GM23248 (cell line): Measurements from ENCODE around the gene SEC14L1. TPM values are rescaled to one million over a fixed set of nuclear protein-coding genes. Genes with fewer than 3 reads are reported as not detected.

Source experiments
- DNase-seq: peaks from one replicate; pipeline ENCODE4 v3.0.0-alpha.2; 2015
- H2AFZ ChIP-seq: fragments of 200-600 bp; sonication (generic); 2 replicates; pipeline ENCODE4 v1.6.1; 2016; ENCODE audit warnings: antibody characterized with exemption
- H3F3A ChIP-seq: fragments of 200-600 bp; sonication (generic); 2 replicates; pipeline ENCODE4 v1.6.1; 2016; ENCODE audit warnings: mild to moderate bottlenecking, antibody characterized with exemption, mixed run types; ENCODE audit not compliant: insufficient read depth
- H3K27ac ChIP-seq: fragments of 200-600 bp; sonication (generic); 2 replicates; pipeline ENCODE4 v1.5.1; 2016; ENCODE audit warnings: mild to moderate bottlenecking
- H3K27me3 ChIP-seq: fragments of 200-600 bp; sonication (generic); replicated peaks from 2 replicates; pipeline ENCODE4 v1.6.1; 2016; ENCODE audit warnings: mild to moderate bottlenecking; ENCODE audit not compliant: insufficient read depth
- H3K36me3 ChIP-seq: fragments of 200-600 bp; sonication (generic); 2 replicates; pipeline ENCODE4 v1.6.1; 2016; ENCODE audit warnings: low read depth, mild to moderate bottlenecking
- H3K4me1 ChIP-seq: fragments of 200-600 bp; sonication (generic); 2 replicates; pipeline ENCODE4 v1.6.1; 2016; ENCODE audit warnings: mild to moderate bottlenecking; ENCODE audit not compliant: insufficient read depth
- H3K4me2 ChIP-seq: fragments of 200-600 bp; sonication (generic); one replicate; pipeline ENCODE4 v1.6.1; 2016; ENCODE audit warnings: mild to moderate bottlenecking; ENCODE audit not compliant: unreplicated experiment
- H3K4me3 ChIP-seq: fragments of 200-600 bp; sonication (generic); 2 replicates; pipeline ENCODE4 v1.5.1; 2016; ENCODE audit warnings: mild to moderate bottlenecking
- H3K79me2 ChIP-seq: fragments of 200-600 bp; sonication (generic); 2 replicates; pipeline ENCODE4 v1.6.1; 2016; ENCODE audit warnings: mild to moderate bottlenecking; ENCODE audit not compliant: insufficient read depth
- H3K9ac ChIP-seq: fragments of 200-600 bp; sonication (generic); 2 replicates; pipeline ENCODE4 v1.6.1; 2016; ENCODE audit warnings: mild to moderate bottlenecking
- H3K9me2 ChIP-seq: fragments of 200-600 bp; sonication (generic); 2 replicates; pipeline ENCODE4 v1.6.1; 2016; ENCODE audit warnings: mixed run types, mild to moderate bottlenecking, moderate library complexity; ENCODE audit not compliant: insufficient read depth
- H3K9me3 ChIP-seq: fragments of 200-600 bp; sonication (generic); one replicate; pipeline ENCODE4 v1.6.1; 2017; ENCODE audit warnings: low read depth
- H4K20me1 ChIP-seq: fragments of 200-600 bp; sonication (generic); 2 replicates; pipeline ENCODE4 v1.6.0; 2016; ENCODE audit not compliant: insufficient read depth
- EZH2 ChIP-seq: fragments of 200-600 bp; sonication (generic); IDR thresholded peaks from 2 replicates; pipeline ENCODE4 v1.6.1; 2018; ENCODE audit warnings: antibody characterized with exemption, mild to moderate bottlenecking; ENCODE audit not compliant: insufficient read depth, poor library complexity, severe bottlenecking
- EZH2phosphoT487 ChIP-seq: fragments of 200-600 bp; sonication (generic); IDR thresholded peaks from 2 replicates; pipeline ENCODE4 v1.6.1; 2018; ENCODE audit warnings: antibody characterized with exemption, moderate library complexity, mild to moderate bottlenecking, low read depth; ENCODE audit not compliant: insufficient read depth
- WGBS, 2 experiments: methylation state at CpG; one replicate each; pipeline ENCODE4 v1.1.6; 2015 to 2017; ENCODE audit warnings: low lambda C conversion rate in 2 of 2, low coverage in 1 of 2; ENCODE audit errors: missing lambda C conversion rate in 2 of 2; 5-methylcytosine and 5-hydroxymethylcytosine counted together
- in situ Hi-C: fragments of 300-500 bp; cut with MboI; formaldehyde crosslinking; loops from 2 replicates; pipeline ENCODE4 v1.15.0; 2020
- polyA plus RNA-seq: library from polyadenylated mRNA; unstranded; fragments of >200 nt; fragmentation: Nextera tagmentation; extraction: Ambion mirVana; gene quantifications from 2 replicates; pipeline ENCODE4 v1.2.1, GENCODE V29; 2016
- total RNA-seq: library from RNA; depleted of rRNA; stranded (reverse); fragments of >200 nt; shearing (Covaris generic); gene quantifications from 2 replicates; pipeline ENCODE4 v1.2.3, GENCODE V29; 2014

Gene SEC14L1
- total and polyA plus RNA-seq, 2 experiments from 2014 or later: 24.4 to 26.8 TPM

DNA sequence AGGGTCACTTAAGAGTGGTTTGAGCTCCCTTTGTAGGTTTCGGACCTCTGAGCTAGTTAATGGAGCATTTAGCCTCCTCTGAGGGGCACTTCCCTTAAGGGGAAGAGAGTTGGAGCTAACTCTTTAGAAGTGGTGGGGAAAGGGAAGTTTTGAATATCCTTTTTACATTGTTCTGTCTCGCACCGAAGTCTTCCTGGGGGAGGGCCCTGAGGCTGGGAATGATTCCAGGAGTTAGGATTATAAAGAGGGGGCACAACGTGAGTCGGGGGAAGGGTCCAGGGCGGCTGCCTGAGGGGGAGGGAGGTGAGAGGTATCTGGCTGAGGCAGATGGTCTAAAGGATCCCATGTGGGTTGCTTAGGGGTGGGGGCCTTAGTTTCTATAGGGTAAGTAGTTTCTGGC is 32.3 kb downstream of the SEC14L1 start:
- in situ Hi-C loops: no loop called here
- WGBS, 2 experiments: 90 to 91% methylated on average over 6 of the region's 6 CpGs
- no peak for DNase-seq

DNA sequence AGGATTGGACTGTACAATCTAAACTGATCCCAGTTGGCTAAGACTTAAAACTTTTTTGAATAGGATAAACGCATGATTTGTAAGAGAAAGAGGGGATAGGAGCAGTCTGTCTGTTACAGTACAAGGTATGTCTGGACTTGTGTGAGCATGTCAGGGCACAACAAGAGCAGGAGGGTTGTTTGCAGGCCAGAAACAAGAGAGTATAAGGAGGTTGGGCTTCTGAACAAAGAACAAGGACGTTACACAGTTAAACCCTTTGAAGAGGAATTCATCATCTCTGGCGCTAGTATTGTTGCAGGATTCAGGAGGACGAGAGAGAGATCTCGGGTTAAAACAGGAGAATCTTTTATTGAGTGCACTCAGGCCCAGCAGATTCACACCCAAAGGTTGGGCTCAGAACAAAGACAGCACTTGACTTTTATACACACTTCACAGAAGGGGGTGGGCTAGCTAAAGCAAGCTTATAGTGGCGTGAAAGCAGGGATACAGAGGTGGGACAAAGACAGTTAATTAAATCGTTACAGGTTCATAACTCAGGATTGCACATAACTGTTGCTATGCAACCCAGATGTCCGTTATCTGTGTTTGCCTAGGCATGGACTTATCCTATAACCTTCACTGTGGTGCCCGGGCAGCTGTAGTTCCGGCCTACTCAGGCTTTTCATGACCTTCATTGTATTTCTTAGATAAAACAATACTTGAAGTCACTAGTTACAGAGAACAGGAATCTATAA is 34.3 kb downstream of the SEC14L1 start:
- TF ChIP-seq EZH2phosphoT487: no peak
- TF ChIP-seq EZH2: no peak
- Histone ChIP-seq H3K4me3 (no peak overlapping the region), H2AFZ (no peak overlapping the region), H3K4me1 (no peaks in the 10 kb centered on the region), H3K27ac (no peak overlapping the region), H3K9me2 (no peaks in the 10 kb centered on the region), H4K20me1 (peaks cover 3% of the 10 kb centered on the region; the same call in 1 of the 2 replicates), H3K9ac (no peak overlapping the region), H3K36me3 (peaks cover 18% of the 10 kb centered on the region), H3K4me2 (no peak overlapping the region), H3F3A (no peaks in the 10 kb centered on the region), H3K27me3 (no peaks in the 10 kb centered on the region), H3K79me2 (peaks cover 100% of the 10 kb centered on the region), H3K9me3 (no peaks in the 10 kb centered on the region)
- in situ Hi-C loops: no loop called here
- 95 to 98% methylated on average over 10 of the region's 10 CpGs for WGBS, 2 experiments
- no peak for DNase-seq

More for the DNA sequence above, 32.3 kb downstream of the SEC14L1 start:
- TF ChIP-seq EZH2 (no peak), EZH2phosphoT487 (no peak)
- Histone ChIP-seq H4K20me1 (peaks cover 3% of the 10 kb centered on the region; the same call in 1 of the 2 replicates), H3K9me3 (no peaks in the 10 kb centered on the region), H3K27ac (no peak overlapping the region), H3K4me1 (no peaks in the 10 kb centered on the region), H3K36me3 (peaks cover 20% of the 10 kb centered on the region), H3K79me2 (peaks cover 100% of the 10 kb centered on the region), H2AFZ (no peak overlapping the region), H3K27me3 (no peaks in the 10 kb centered on the region), H3K4me2 (no peak overlapping the region), H3K4me3 (no peak overlapping the region), H3K9me2 (no peaks in the 10 kb centered on the region), H3K9ac (no peak overlapping the region), H3F3A (no peaks in the 10 kb centered on the region)

DNA sequence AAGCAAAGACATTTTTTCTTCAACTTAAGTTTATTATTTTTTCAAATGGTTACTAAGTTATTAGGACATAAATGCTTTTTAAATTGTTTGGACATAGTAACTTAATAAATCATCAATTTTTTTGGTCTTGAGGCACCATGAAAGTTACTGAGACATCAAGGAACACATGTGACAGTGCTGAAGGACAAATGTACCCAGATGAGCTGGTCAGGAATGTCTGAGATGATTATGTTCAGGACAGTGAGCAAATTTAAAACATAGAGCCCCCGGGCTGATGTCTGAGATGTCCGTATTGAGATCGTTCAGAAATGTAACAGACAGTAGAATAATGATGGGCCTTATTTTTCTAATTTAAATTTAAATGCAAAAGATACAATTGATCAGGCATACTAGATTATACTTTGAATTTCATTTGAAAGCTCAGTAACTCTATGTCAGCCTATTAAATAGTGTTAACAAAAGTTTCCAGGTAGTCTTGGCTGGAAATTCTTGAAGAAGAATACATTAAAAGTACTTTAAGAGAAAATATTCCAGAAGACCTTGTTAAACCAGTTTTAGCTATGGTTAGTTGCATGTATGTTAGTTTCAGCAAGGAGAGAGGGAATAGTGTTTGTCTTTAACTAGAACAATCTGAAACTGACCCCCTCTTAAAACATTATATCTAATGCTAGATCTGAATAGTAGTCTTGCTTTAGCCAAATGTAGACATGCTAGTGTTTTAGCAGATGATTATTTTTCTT is 36.4 kb downstream of the SEC14L1 start:
- DNase-seq: no peak
- Histone ChIP-seq H2AFZ (no peak overlapping the region), H3K4me1 (peaks cover 3% of the 10 kb centered on the region), H3K27me3 (no peaks in the 10 kb centered on the region), H3K79me2 (peaks cover 100% of the 10 kb centered on the region), H3K9me3 (no peaks in the 10 kb centered on the region), H3K27ac (no peak overlapping the region), H3K4me3 (no peak overlapping the region), H3K36me3 (peaks cover 18% of the 10 kb centered on the region), H4K20me1 (no peaks in the 10 kb centered on the region; the same call in 1 of the 2 replicates), H3K9me2 (no peaks in the 10 kb centered on the region), H3K4me2 (no peak overlapping the region), H3K9ac (no peak overlapping the region), H3F3A (0 out of 2 replicates have a peak, but pooled peaks cover 6% of the 10 kb centered on the region)
- in situ Hi-C loops: no loop called here
- TF ChIP-seq EZH2phosphoT487 (no peak), EZH2 (no peak)
- WGBS, 2 experiments: 39 to 56% methylated on average over 3 of the region's 3 CpGs

DNA sequence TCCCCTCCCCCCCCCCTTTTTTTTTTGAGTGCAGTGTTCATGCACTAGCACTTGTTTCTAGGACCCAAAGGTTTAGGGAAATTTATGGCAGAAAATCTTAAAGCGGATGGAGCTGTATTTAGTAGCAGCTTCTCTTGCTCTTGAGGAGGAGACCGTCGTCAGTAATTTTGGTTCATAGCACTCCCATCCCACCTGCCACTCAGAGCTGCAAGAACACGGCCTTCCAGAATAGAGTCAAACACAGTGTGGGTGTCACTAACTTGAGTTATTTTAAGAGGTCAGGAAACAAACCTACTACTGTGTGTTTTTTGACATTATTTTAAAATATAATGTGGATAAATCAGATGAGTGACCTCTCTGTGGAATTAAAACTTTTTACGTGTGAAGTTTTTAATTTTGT is 37.3 kb downstream of the SEC14L1 start:
- peaks cover 100% of the 10 kb centered on the region for H3K79me2 ChIP-seq
- TF ChIP-seq EZH2phosphoT487 (no peak), EZH2 (no peak)
- H3K27me3 ChIP-seq: no peaks in the 10 kb centered on the region
- H4K20me1 ChIP-seq: no peaks in the 10 kb centered on the region
- DNase-seq: no peak
- in situ Hi-C loops: no loop called here
- H2AFZ ChIP-seq: no peak overlapping the region
- H3K9me3 ChIP-seq: no peaks in the 10 kb centered on the region
- H3K4me1 ChIP-seq: peaks cover 12% of the 10 kb centered on the region
- 97 to 100% methylated on average over 5 of the region's 5 CpGs for WGBS, 2 experiments
- H3F3A ChIP-seq: 0 out of 2 replicates have a peak, but pooled peaks cover 14% of the 10 kb centered on the region
- no peak overlapping the region for H3K4me3 ChIP-seq
- H3K4me2 ChIP-seq: no peak overlapping the region
- no peak overlapping the region for H3K27ac ChIP-seq
- no peak overlapping the region for H3K9ac ChIP-seq
- no peaks in the 10 kb centered on the region for H3K9me2 ChIP-seq
- H3K36me3 ChIP-seq: peaks cover 18% of the 10 kb centered on the region
